ENCODE measurements around the gene ADGRG4. TPM values are rescaled to one million over a fixed set of nuclear protein-coding genes. Genes with fewer than 3 reads are reported as not detected.

The ADGRG4 gene
- total RNA-seq, 4 donors from 2014 or later = 0.83 to 6.1 (median 3.6) TPM

DNA sequence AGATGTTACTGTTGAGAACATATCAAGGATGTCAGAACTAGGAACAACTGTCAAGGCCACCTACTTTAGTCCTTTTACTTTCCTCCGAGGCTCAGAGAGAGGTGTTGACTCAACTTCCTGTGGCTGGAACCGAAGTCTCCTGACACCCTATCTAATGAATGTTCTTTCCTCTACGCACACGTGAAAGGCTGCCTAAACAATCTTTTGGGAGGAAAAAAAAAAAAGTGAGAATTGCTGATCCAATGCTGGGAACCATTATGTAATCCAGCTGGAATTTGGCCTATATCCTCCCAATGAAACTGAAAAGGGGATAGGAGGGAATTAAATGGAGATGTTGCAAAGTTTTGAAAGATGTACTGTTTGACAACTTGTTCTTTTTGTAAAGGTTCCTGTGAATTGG lies 41.2 kb upstream of the ADGRG4 start:
- H3K27me3 ChIP-seq = no peaks in the 10 kb centered on the region
- TF ChIP-seq POLR2A (IDR thresholded peaks at IDR 0.05) = no peak
- TF ChIP-seq, protein P1, sequence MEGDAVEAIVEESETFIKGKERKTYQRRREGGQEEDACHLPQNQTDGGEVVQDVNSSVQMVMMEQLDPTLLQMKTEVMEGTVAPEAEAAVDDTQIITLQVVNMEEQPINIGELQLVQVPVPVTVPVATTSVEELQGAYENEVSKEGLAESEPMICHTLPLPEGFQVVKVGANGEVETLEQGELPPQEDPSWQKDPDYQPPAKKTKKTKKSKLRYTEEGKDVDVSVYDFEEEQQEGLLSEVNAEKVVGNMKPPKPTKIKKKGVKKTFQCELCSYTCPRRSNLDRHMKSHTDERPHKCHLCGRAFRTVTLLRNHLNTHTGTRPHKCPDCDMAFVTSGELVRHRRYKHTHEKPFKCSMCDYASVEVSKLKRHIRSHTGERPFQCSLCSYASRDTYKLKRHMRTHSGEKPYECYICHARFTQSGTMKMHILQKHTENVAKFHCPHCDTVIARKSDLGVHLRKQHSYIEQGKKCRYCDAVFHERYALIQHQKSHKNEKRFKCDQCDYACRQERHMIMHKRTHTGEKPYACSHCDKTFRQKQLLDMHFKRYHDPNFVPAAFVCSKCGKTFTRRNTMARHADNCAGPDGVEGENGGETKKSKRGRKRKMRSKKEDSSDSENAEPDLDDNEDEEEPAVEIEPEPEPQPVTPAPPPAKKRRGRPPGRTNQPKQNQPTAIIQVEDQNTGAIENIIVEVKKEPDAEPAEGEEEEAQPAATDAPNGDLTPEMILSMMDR (IDR thresholded peaks at IDR 0.05) = no peak
- no peaks in the 10 kb centered on the region for H3K9me3 ChIP-seq
- H3K36me3 ChIP-seq = no peaks in the 10 kb centered on the region
- no peaks in the 10 kb centered on the region for H3K4me1 ChIP-seq
- DNase-seq = no peak
- H3K4me3 ChIP-seq = no peak overlapping the region
- H3K27ac ChIP-seq = peak overlapping the region in 2 of 4 donors; percentile 50 to 52

DNA sequence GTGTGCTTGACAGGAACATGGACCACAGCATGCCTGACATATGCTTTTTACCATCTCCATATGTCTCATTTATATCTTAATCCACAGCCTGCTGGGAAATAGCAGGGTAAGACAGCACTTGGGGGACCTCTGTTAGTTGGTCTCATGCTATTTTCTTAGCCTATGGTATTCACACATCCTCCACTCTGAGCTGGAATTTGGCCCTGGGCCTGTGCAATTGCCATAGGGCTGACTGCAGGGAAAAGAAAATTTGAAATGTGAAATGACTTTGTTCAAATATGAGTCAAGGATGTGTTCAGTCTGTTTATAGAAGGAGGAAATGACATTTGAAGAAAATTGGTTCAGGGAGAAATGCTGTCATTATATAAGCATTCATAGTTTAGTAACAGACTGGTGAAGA lies 40.0 kb upstream of the ADGRG4 start:
- no peak overlapping the region for H3K27ac ChIP-seq
- no peaks in the 10 kb centered on the region for H3K36me3 ChIP-seq
- no peak overlapping the region for H3K4me3 ChIP-seq
- DNase-seq = no peak
- H3K27me3 ChIP-seq = no peaks in the 10 kb centered on the region
- H3K9me3 ChIP-seq = no peaks in the 10 kb centered on the region
- no peak for TF ChIP-seq POLR2A (IDR thresholded peaks at IDR 0.05)
- TF ChIP-seq, protein P1 (IDR thresholded peaks at IDR 0.05) = no peak
- H3K4me1 ChIP-seq = no peaks in the 10 kb centered on the region

DNA sequence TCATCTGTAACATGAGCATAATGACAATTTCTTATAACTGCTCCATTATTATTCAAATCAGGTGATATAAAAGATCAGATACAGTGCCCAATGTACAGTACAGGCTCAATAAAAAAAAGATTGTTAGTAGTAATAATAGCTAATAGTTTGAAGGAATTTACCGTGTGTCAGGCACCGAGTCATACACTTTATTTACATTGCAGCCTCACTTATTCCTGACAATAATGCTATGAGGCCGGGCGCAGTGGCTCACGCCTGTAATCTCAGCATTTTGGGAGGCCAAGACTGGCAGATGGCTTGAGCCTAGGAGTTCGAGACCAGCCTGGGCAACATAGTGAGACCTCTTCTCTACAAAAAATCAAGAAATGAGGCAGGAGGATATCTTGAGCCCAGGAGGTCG lies 39.4 kb upstream of the ADGRG4 start:
- DNase-seq = no peak
- Histone ChIP-seq H3K27me3 (no peaks in the 10 kb centered on the region), H3K4me3 (no peak overlapping the region), H3K4me1 (no peaks in the 10 kb centered on the region), H3K9me3 (no peaks in the 10 kb centered on the region), H3K36me3 (no peaks in the 10 kb centered on the region), H3K27ac (no peak overlapping the region)
- TF ChIP-seq POLR2A (IDR thresholded peaks at IDR 0.05) = no peak
- TF ChIP-seq, protein P1 (IDR thresholded peaks at IDR 0.05) = no peak

DNA sequence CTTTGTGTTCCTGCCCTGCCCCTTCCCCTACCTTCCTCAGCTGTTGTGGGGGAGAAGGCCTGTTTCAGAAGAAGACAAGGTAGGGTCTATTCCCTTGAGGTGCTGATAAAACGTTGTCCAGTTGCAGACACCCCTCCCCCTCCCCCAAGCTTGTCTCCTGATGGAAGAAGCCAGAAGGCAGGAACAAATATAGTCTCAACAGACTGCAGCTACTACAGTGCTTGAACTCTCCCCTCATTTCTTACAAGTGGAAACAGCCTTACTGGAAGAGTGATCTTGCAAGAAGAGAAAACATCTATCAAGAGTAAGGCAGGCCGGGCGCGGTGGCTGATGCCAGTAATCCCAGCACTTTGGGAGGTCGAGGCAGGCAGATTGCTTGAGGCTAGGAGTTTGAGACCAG lies 38.5 kb upstream of the ADGRG4 start:
- Histone ChIP-seq H3K9me3 (no peaks in the 10 kb centered on the region), H3K27me3 (no peaks in the 10 kb centered on the region), H3K27ac (peak overlapping the region in 1 of 4 donors; percentile 29), H3K36me3 (no peaks in the 10 kb centered on the region), H3K4me3 (no peak overlapping the region), H3K4me1 (no peaks in the 10 kb centered on the region)
- no peak for DNase-seq
- TF ChIP-seq, protein P1 (IDR thresholded peaks at IDR 0.05) = no peak
- no peak for TF ChIP-seq POLR2A (IDR thresholded peaks at IDR 0.05)

DNA sequence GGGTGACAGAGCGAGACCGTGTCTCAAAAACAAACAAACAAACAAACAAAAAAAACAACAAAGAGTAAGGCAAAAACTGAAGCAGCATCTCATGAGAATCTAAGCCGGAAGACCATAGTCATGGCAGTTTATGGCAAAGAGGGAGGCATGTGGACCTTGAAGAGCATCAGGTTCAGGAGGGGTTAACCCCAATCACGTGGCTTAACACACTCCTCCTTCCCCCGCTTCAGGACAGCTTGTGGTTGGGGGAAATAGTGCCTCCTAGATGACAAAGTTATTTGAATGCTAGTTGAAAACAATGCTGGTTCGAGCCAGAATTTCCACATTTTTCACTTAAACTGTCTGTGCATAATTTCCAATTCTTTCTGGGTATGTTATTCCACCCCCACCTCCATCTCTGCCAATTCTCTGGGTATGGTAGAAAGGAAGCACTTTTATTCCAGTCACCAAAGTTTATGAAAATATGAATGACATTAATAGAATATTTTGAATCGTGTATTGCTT lies 37.9 kb upstream of the ADGRG4 start:
- peak overlapping the region in 1 of 4 donors; percentile 29 for H3K27ac ChIP-seq
- no peaks in the 10 kb centered on the region for H3K27me3 ChIP-seq
- no peak overlapping the region for H3K4me3 ChIP-seq
- H3K9me3 ChIP-seq = no peaks in the 10 kb centered on the region
- TF ChIP-seq, protein P1 (IDR thresholded peaks at IDR 0.05) = no peak
- TF ChIP-seq POLR2A (IDR thresholded peaks at IDR 0.05) = no peak
- H3K36me3 ChIP-seq = no peaks in the 10 kb centered on the region
- no peak for DNase-seq
- H3K4me1 ChIP-seq = no peaks in the 10 kb centered on the region

DNA sequence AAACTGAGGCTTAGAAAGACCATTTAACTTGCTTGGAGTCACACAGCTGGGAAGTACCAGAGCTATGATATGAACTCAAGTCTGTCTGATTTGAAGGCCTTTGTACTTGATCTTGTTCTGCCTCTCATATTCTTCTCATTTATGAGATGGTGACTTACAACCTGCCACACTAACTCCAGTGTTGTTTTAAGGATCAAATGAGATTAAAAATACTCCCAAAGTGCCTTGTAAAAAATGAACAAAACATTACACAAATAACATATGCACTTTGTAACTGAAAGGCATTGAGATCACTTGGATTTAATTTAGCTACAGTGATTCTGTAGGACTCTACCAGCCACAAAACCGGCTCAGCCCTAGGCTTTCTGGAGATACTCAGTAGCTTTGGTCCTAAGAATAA lies 33.9 kb upstream of the ADGRG4 start:
- TF ChIP-seq POLR2A (IDR thresholded peaks at IDR 0.05) = no peak
- TF ChIP-seq, protein P1 (IDR thresholded peaks at IDR 0.05) = no peak
- no peak overlapping the region for H3K4me3 ChIP-seq
- no peak for DNase-seq
- no peak overlapping the region for H3K27ac ChIP-seq
- no peaks in the 10 kb centered on the region for H3K27me3 ChIP-seq
- no peaks in the 10 kb centered on the region for H3K9me3 ChIP-seq
- H3K4me1 ChIP-seq = no peaks in the 10 kb centered on the region
- no peaks in the 10 kb centered on the region for H3K36me3 ChIP-seq
